Brain pericyte (primary cell): ENCODE data around the gene KRTAP5-4.
"Not testable (repeated sequence)": the region's sequence is repeated elsewhere in the genome, so short reads cannot be mapped to it uniquely, and the experiment has no call there.

Source experiments
- DNase-seq: peaks from one replicate; pipeline ENCODE4 v3.0.0-alpha.2; 2012; ENCODE audit warnings: low read depth, low spot score

The KRTAP5-4 gene, protein sequence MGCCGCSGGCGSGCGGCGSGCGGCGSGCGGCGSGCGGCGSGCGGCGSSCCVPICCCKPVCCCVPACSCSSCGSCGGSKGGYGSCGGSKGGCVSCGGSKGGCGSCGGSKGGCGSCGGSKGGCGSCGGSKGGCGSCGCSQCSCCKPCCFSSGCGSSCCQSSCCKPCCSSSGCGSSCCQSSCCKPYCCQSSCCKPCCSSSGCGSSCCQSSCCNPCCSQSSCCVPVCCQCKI

DNA sequence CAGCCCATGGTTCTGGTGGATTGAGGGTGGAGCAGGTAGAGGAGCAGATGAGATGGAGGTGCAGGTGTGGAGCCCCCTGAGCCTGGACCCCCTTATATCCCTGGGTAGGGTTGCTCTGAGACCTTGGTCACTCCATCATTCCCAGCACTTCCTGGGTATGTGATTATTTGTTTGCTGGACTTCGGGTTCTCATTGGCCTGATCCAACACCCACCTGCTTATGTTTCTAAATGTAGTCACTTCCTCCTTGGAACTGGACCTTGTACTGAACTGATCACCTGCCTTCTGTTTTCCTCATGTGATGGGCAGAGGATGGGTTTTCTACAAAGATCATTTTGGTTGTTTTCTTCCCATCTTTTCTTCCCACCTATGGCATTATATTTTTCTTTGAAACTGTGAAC lies at the start of gene KRTAP5-4:
Gene KRTAP5-4, minus strand, starts transcription at position 53 of the 400 bp plus-strand sequence. Its CDS starts 45 bp downstream, at position 8.
- no peak for DNase-seq

DNA sequence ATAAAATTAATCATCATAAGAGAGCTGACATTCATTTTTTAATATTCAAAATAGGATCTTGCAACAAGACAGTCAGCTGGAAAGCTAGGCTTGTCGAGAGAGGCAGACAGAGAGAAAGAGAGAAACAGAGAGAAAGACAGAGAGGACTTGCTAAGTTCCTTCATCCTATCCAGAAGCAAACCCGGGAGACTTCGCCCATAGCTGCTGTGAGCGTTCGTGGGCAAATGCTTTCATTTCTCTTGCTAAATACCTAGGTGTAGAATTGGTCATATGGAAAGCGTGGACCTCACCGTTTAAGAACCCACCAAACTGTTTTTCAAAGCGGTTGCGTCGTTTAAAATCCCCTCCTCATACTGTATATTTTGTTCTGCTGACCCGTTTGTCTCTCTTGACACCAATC lies 49.7 kb upstream of the KRTAP5-4 start:
- no peak for DNase-seq

DNA sequence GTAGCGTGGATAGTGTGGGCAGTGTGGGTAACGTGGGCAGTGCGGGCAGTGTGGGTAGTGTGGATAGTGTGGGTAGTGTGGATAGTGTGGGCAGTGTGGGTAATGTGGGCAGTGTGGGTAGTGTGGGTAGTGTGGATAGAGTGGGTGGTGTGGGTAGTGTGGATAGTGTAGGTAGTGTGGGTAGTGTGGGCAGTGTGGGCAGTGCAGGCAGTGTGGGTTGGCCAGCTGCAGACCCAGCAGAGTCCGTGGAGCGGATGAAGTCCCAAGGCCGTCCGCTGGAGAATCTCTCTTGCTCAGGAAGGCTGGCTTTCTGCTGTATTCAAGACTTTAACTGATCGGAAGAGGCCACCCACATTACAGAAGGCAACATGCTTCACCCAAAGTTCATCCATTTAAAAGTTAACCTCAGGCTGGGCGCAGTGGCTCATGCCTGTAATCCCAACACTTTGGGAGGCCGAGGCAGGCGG lies 49.0 kb upstream of the KRTAP5-4 start:
- DNase-seq, result no peak

DNA sequence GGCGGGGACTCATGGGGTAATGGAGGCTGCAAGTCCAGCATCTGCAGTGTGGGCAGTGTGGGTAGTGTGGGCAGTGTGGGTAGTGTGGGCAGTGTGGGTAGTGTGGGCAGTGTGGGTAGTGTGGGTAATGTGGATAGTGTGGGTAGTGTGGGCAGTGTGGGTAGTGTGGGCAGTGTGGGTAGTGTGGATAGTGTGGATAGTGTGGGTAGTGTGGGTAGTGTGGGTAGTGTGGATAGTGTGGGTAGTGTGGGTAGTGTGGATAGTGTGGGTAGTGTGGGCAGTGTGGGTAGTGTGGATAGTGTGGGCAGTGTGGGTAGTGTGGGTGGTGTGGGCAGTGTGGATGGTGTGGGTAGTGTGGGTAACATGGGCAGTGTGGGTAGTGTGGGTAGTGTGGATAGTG lies 48.5 kb upstream of the KRTAP5-4 start:
- not testable (repeated sequence) for DNase-seq

DNA sequence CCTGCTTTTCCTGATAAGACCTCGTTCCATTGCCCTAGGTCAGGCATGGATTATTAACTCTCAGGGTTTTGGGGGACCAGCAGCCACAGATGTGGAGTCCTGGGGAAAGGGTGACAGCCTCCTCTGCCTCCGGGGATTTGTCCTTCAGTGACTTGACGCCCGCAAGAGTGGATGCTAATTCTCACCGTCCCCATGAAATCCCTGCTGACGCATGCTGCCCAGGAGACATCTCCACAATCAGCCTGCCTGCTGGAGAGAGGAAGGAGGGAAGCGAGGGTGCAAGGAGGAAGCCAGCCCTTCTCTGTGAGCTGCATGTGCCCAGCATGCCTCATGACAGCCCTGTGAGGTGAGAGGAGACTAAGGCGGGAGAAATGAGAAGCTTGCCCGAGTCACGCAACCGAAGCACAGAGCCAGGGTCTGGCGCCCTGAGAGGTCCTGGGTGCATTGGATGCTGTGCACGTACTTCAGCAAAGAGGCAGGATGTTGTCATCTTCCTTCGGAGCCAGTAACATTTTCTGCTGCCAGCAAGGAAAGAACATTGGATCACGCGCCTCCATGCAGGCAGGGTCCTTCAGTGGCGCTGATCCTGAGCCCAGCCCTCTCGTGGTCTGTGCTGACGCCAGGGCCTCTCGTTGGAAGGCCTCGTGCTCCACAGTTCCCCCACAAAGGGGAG lies 47.7 kb upstream of the KRTAP5-4 start:
- no peak for DNase-seq

DNA sequence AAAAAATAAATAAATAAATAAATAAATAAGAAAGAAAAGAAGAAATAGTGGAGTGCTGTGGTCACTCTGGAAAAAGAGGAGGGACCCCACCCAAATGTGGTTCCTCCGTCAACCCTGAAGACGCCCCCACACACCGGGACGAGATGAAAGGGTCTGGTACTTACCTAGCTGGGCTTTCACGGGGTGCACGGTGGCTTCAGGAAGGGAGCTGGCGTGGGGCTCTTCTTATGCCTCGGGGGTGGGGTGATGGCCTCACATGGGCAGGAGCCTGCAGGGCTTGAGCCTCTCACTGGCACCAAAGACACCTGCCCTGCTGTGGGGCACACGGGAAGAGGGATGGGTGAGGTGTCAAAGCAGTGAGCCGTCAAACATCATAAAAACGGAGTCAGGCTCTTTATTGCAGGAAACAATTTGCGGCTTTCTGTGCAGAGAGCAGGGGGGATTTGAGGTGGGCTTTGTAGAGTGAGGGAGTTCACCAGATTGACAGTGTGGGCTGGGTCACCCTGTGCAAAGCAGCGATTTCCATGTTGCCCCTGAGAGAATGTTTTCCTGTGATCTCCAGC lies 47.1 kb upstream of the KRTAP5-4 start:
- no peak for DNase-seq

DNA sequence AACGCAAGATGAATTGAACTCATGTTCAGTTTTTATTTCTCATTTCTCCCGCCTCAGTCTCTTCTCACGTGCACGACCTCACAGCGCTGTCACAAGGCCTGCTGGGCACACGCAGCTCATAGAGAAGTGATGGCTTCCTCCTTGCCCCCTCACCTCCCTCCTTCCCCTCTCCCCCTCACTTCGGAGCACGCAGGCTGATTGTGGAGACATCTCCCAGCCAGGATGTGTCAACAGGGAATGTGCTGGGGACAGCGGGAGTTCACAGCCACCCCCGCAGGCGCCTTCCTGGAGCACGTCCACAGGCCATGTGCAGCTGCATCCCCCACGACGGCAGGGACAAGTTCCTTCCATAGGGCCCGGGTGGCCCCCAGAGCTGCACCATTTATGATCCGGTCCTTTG lies 46.0 kb upstream of the KRTAP5-4 start:
- DNase-seq, result no peak

DNA sequence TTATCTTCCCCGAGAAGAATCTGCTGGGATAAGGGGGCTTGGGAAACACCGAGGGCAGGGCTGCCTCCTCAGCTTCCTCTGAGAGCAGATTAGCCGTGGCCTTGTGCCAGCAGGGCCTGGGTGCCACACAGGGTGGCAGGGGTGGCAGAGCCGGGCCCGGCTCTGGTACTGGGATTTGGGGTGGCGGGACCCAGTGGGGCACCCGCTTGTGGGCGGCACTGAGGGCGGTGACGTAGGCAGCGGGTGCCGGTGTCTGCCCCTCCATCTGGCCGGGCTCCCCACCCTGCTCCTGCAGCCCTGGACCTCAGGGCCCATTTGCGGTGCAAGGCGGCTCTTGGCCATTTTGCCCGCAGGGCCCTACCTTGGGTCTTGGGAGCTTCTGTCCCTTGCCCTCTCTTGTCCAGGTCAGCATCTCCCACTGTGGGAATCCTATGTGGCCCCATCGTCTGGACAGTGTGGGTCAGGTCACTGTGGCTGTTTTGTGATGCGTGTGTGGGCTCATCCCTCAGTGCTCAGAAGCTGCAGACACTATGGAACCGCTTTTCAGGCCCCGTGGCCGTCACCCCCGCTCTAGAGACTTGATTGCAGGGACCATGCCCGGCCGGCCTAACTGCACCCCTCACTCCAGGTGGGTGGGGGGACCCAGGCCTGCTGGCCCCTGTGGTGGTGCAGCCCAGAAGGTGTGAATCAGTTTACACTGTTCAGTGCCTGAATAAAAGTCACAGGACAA lies 45.3 kb upstream of the KRTAP5-4 start:
- DNase-seq, result no peak

DNA sequence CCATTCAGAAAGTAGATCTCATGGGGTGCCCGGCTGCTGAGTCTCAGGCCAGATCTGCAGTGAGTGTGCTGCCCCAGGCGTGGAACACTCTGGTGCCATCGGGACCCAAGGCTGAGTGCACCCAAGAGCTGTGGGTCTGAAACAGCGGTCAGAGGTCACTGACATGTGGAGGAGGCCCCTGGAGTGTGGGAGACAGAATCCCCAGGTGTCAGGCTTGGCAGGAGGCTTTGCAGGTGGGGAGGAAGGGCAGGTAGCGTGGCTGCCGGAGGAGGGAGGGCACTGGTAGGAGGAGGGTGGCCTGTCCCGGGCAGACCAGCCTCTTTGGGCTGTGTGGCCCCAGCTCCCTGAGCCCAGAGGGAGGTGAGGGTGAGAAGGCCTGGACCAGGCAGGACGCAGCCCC lies 43.4 kb upstream of the KRTAP5-4 start:
- no peak for DNase-seq

DNA sequence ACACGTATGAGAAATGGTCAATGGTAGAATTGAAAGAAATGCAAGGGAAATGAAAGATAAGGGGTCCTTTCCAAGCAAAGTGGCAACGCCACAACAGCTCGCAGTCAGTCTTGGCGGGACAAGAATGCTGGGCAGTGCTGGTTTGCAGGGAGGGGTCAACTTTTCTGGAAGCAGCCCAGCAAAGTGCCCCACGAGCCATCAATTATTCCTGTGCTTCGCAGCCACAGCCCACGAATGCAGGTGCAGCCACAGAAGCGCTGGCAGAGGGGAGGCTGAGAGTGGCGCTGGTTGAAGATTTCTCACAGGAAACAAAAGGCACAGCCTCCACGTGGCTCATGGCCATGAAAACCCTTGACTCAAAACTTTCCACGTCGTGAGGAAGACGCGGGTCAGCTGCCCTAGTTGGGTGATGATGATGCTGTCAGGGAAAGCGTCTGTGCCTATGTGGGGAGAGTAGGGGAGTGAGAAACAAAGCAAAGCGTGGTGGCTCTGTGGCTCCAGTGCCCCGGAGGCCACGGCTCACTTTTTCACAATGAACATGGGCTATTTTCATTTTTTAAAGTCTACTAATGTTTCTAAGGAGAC lies 40.9 kb upstream of the KRTAP5-4 start:
- DNase-seq, result not testable (repeated sequence)

DNA sequence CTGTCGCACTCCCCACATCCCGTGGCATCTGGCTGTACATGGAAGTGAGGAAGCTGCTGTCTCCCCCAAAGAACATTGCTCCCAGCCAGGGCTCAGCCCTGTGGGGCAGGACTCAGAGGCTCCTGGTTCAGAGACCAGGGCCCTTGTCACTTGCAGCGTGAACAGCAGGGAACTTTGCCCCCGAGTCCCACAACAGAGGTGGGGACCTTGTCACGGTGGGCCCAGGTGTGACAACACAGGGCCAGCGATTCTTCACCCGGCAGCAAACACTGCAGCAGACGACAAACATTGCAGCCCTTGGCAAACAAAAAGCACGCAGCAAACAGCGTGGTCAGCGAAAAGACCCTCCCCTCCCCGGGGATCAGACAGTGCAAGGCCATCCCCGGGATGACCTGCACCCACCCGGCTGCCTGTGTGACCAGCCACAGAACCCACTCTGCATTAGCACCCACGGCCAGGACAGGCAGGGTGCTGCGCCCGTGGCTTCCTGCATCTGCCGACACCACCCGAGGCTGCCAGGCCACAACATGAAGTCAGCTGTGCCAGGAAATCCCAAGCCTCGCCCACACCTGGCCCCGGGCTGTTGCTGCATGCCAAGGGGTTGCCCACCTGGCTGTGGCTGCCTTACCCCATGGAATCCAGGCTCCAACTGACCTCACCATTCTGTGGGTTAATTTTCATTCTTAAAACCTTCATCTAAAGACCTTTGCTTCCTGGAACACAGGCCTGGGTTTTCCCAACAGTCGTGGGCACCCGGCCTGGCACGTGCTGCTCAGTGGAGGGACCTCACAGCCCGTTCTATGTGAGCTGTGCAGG lies 39.7 kb upstream of the KRTAP5-4 start:
- not testable (repeated sequence) for DNase-seq

DNA sequence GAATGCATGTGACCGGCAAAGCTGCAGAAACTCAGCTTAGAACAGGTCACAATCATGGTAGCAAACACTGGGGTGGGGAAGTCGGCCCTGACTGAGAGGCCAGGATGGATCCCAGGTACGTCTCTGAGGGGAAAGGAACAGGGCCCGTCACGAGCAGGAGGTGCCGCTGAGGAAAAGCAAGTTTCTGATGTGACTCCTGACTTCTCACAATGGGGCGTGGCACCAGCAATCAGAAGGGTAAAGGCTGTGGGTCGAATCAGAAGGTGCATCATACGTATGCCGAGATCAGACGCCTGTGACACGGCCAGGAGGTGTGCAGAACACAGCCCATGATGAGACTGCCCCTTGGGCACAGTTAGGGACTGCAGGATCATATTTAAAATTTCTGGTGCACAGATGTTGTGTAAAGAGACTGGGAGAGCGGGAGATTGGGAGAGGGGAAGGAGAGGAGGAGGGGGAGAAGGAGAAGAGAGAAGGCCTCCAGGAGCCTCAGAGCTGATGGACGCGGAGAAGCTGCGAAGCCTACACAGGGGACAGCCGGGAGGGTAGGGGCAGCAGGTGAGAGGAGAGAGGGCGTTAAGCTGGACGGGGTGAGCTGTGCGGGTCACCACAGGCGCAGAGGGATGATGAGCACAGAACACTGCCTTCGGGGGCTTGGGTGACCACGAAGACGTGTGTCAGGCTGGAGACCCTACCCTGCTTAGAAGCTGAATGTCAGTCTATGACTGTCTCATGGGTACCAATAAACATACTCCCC lies 38.4 kb upstream of the KRTAP5-4 start:
- DNase-seq, result no peak

DNA sequence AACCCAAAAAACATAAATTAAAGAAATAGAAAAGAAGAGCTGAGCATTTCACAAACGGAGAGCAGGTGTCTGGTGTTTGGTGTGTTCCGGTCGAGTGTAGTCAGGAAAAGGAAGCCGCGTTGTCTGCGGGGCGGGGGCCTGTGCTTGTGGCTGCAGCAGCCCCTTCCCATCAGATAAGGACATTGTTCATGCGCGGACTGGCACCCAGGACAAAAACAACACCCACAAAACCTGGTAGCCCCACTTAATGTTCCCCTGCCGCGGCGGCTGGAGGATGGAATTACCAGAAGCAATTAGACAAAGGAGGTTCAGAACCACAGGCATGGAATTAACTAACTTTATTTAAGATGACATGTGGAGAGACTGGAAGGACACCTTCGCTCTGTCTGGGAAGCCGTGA lies 37.6 kb upstream of the KRTAP5-4 start:
- DNase-seq, result no peak

DNA sequence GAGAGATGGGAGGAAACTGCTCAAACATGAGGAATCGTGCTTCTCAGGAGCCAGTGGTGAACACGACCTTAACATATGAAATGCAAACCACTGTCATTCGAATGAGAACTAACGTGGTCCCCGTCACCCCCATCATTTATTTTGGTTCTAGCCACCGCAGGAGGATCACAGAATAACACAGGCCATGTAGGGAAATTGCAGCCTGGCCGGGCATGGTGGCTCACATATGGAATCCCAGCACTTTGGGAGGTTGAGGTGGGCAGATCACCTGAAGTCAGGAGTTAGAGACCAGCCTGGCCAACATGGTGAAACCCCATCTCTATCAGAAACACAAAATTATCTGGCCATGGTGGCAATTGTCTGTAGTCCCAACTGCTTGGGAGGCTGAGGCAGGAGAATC lies 34.7 kb upstream of the KRTAP5-4 start:
- no peak for DNase-seq

DNA sequence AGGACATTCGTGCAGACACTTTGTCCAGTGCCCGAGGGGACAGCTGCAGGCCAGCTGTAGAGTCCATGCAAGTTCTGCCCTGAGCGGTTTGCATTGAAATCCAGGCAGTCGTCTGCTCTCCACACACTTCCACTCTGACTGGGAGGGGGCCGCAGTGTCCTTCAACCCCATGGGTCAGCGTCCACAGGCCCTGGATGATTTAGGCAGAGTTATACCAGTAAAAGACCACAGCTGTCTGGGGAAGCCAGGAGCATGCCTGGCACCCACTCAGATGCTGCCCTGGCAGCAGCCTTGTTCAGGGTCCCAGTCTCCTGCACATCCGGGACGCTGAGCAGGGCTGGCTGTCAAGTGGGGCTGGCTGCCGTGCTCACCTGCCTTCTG lies 34.1 kb upstream of the KRTAP5-4 start:
- no peak for DNase-seq

DNA sequence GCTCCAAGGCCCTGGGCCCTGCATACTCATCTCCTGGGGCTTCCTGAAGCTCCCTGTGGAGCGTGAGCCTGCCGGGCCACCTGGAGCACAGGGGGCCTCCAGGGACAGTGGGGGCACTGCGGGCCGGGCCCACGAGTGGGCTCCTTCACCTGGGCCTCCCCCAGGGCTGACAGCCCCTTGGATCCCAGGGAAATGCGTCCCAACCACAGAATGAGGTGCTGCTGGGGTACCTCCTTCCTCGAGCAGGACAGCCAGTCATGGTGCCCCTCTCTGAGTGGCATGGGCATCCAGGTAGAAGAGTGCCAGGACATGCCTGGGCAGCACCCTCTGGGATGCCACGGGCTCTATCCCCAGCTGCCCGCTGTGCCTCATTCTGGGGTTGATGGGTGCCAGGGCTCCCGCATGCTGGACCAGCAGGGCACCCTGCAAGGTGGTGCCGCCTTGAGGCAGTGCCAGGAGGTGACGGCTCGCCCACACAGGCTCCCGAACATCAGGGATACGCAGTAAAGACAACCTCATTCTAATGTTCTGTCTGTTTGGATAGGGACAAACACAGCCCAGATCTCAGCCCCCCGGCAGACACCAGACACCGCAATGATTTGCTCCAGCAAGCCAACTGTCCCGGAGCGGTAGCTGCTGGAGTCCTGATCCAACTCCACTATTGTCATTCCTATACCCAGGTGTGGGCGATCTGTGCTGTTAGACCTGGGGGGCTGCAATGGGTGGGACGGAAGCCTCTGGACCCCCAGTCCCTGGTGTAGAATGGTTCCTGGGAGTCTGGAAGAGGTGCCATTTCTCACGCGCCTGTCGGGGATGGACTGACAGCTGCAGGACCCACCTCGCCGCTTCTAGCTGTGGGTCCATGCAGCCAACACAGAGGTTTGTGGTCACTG lies 33.5 kb upstream of the KRTAP5-4 start:
- DNase-seq, result no peak

DNA sequence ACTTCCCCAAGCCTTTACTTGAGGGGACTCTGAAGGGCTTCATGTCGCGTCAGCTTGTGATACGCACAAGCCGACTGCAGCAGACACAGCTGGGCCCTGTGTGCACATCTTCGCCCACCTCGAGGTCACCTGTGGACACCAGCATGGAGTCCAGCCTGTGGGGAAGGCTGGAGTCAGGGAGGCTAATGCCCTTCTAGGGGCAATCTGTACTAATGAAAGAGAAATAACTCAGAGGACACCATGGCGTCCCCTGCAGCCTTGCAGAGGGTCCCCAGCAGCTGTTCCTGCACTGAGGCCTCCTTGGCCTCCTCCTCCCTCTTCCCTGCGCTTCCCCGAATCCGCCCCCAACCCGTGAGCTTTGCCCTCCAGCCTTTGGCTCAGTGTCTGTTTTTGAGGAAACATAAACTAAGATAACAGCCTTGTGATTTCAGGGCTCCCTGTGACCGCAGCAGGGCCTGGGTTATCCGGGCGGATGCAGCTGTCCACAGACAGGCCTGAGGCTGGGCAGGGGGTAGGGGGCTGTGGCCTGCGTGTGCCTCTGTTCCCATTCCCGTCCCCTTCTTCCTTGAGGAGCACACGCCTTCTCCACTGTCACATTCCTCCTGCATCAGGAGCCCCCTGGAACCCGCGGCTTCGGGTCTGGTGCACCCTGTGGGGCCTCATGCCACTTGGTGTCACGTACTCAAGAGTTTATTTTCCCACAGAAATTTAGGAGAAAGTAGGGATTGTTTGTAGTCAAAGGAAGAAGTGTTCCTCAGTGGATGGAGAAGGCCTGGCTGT lies 32.6 kb upstream of the KRTAP5-4 start:
- no peak for DNase-seq

DNA sequence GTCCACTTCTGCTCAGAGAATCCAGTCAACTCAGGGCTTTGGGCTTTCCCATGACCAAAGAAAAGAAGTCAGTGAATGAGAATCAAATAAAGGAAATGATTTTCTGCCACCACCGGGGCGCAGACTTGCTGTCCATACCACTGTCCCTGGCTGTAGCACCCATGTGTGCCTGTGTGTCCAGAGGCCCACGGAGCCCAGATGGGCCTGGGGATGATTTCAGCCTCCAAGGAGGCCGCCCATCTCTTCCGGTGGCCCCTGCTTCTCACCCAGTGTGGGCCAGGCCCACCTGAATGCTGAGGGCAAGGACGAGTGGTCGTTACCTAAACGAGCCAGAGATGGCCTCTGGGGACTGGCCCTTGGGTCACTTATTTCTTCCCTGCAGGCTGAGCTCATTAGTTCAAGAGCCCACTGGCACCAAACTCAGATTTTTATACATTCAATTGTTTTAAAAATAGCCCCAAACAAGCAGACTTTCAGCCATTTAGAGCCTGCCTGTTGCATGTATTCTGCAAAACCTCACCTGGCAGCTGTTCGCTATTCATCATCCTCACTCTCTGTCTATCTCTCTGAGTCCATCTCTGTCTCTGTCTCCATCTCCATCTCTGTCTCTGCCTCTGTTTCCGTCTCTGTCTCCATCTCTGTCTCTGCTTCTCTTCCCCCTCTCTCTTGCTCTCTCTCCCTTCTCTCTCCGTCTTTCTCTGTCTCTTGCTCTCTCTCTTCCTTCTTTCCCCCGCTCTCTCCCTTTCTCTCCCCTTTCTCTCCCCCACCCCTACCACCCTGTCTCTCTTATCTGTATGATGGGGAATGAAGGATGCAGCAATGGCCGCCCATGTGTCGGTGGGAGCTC lies 31.8 kb upstream of the KRTAP5-4 start:
- no peak for DNase-seq
